A549 (cell line): ENCODE results near the gene SAP30L.

Experiments used
- CHD2 ChIP-seq: fragments of 150-350 bp; IDR thresholded peaks from 2 replicates; pipeline ENCODE4 v1.6.1; 2014; ENCODE audit warnings: low read length; ENCODE audit not compliant: partially characterized antibody
- MAFK ChIP-seq: fragments of 450-650 bp; IDR thresholded peaks from 2 replicates; pipeline ENCODE4 v1.6.1; 2014; ENCODE audit not compliant: partially characterized antibody
- PHF8 ChIP-seq: fragments of 200-600 bp; sonication (generic); IDR thresholded peaks from 2 replicates; pipeline ENCODE4 v1.6.1; 2016; ENCODE audit warnings: low read depth, mild to moderate bottlenecking, antibody characterized with exemption, moderate library complexity, borderline replicate concordance
- REST ChIP-seq: fragments of 200-600 bp; sonication (generic); IDR thresholded peaks from 2 replicates; pipeline ENCODE4 v1.6.1; 2016; ENCODE audit warnings: antibody characterized with exemption, mild to moderate bottlenecking, moderate library complexity
- RFX5 ChIP-seq: fragments of 450-650 bp; IDR thresholded peaks from 2 replicates; pipeline ENCODE4 v1.7.1; 2014; ENCODE audit warnings: antibody characterized with exemption, mild to moderate bottlenecking, moderate library complexity
- TF ChIP-seq, protein P1 (sequence below): fragments of >200 bp; sonication (Bioruptor Twin); formaldehyde crosslinking; IDR thresholded peaks from 3 replicates; pipeline ENCODE4 v1.5.1; 2016

- TF ChIP-seq CHD2 (no peak), REST (no peak), MAFK (no peak), PHF8 (no peak), RFX5 (no peak)
- TF ChIP-seq, protein P1, sequence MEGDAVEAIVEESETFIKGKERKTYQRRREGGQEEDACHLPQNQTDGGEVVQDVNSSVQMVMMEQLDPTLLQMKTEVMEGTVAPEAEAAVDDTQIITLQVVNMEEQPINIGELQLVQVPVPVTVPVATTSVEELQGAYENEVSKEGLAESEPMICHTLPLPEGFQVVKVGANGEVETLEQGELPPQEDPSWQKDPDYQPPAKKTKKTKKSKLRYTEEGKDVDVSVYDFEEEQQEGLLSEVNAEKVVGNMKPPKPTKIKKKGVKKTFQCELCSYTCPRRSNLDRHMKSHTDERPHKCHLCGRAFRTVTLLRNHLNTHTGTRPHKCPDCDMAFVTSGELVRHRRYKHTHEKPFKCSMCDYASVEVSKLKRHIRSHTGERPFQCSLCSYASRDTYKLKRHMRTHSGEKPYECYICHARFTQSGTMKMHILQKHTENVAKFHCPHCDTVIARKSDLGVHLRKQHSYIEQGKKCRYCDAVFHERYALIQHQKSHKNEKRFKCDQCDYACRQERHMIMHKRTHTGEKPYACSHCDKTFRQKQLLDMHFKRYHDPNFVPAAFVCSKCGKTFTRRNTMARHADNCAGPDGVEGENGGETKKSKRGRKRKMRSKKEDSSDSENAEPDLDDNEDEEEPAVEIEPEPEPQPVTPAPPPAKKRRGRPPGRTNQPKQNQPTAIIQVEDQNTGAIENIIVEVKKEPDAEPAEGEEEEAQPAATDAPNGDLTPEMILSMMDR: no peak
Measured at GRCh38 chr5:154418344-154418820, 27.4 kb upstream of the SAP30L start.
